HCT116 (cell line): ENCODE measurements around the gene PARVB. TPM values are rescaled to one million over a fixed set of nuclear protein-coding genes. Genes with fewer than 3 reads are reported as not detected.

Source experiments
- ATAC-seq: fragments of 200-7000 bp; cut with Tn5 transposase; 2 replicates; pipeline ENCODE4 v1.9.1; 2020; ENCODE audit warnings: mild to moderate bottlenecking, moderate library complexity
- BruUV-seq: library from RNA; stranded (reverse); fragments of 400-500 nt; replicated peaks from 2 replicates; lab custom pipeline; 2021; lab: Mats Ljungman, UMichigan
- CTCF ChIA-PET: fragments of 300-600 bp; sonication (Branson Sonifier 250); formaldehyde crosslinking; loops from one replicate; lab custom pipeline; 2021; ENCODE audit warnings: antibody characterized with exemption; lab: Charles Lee
- POLR2A ChIA-PET: fragments of 300-600, 350-600 bp; sonication (Branson Sonifier 250); formaldehyde crosslinking; loops from one replicate; lab custom pipeline; 2021; ENCODE audit warnings: antibody characterized with exemption; lab: Charles Lee
- RAD21 ChIA-PET, 2 experiments: fragments of 300-600 bp; sonication (Branson Sonifier 250); formaldehyde crosslinking; loops; one replicate each; lab custom pipeline; 2023; ENCODE audit warnings: low total read pairs in 2 of 2; ENCODE audit not compliant: uncharacterized antibody in 2 of 2, unreplicated experiment in 2 of 2, low non-redundant PET in 1 of 2; lab: Charles Lee
- DNase-seq: peaks from one replicate; pipeline ENCODE4 v3.0.0-alpha.2; 2010; ENCODE audit warnings: low read depth, low spot score
- H2AFZ ChIP-seq: fragments of 200-600 bp; shearing (Covaris generic), sonication (generic); 2 replicates; pipeline ENCODE4 v1.6.1; 2017; ENCODE audit warnings: low read depth, mixed run types, mixed read lengths, antibody characterized with exemption, low read length; ENCODE audit not compliant: poor library complexity, severe bottlenecking
- H3K27ac ChIP-seq: 2 replicates; pipeline ENCODE4 v1.5.1; 2012; ENCODE audit warnings: low read depth, low read length
- H3K27me3 ChIP-seq: fragments of 200-600 bp; sonication (generic); 2 replicates; pipeline ENCODE4 v1.6.1; 2016; ENCODE audit warnings: mixed run types, low read length, mixed read lengths; ENCODE audit not compliant: insufficient read depth
- H3K36me3 ChIP-seq, 2 experiments: fragments of 200-500 bp in 1 of 2; fragments of 200-600 bp in 1 of 2; sonication (Bioruptor generic) in 1 of 2; sonication (generic) in 1 of 2; 2 replicates each; pipeline versions ENCODE4 v1.5.1 to v1.6.1; 2014 to 2016; ENCODE audit warnings: low read length in 2 of 2, inconsistent platforms in 1 of 2, mixed read lengths in 1 of 2, mixed run types in 1 of 2; ENCODE audit not compliant: insufficient read depth in 2 of 2, control insufficient read depth in 1 of 2
- H3K4me1 ChIP-seq, 2 experiments: fragments of 200-600 bp in 1 of 2; sonication (generic) in 1 of 2; 2 replicates each; pipeline versions ENCODE4 v1.5.1 to v1.6.1; 2012 to 2017; ENCODE audit warnings: low read length in 2 of 2, inconsistent platforms in 1 of 2, mild to moderate bottlenecking in 1 of 2, mixed read lengths in 1 of 2, mixed run types in 1 of 2, moderate library complexity in 1 of 2; ENCODE audit not compliant: insufficient read depth in 2 of 2, control insufficient read depth in 1 of 2
- H3K4me2 ChIP-seq: fragments of 200-600 bp; sonication (generic); 2 replicates; pipeline ENCODE4 v1.6.1; 2017; ENCODE audit warnings: mixed run types, low read length, mixed read lengths
- H3K4me3 ChIP-seq, 2 experiments: fragments of 200-600 bp in 1 of 2; sonication (generic) in 1 of 2; replicated peaks in 1 of 2; 2 replicates each; pipeline ENCODE4 v1.5.1; 2011 to 2016; ENCODE audit warnings: low read length in 2 of 2, control low read depth in 1 of 2, low read depth in 1 of 2, mild to moderate bottlenecking in 1 of 2, mixed read lengths in 1 of 2, mixed run types in 1 of 2
- H3K79me2 ChIP-seq: fragments of 200-600 bp; sonication (generic); 2 replicates; pipeline ENCODE4 v1.6.1; 2017; ENCODE audit warnings: mild to moderate bottlenecking, mixed run types, low read length, moderate library complexity, mixed read lengths; ENCODE audit not compliant: insufficient read depth
- H3K9ac ChIP-seq: fragments of 200-600 bp; sonication (generic); 2 replicates; pipeline ENCODE4 v1.6.1; 2016; ENCODE audit warnings: low read length, mixed read lengths
- H3K9me2 ChIP-seq: fragments of 200-600 bp; sonication (generic), shearing (Covaris generic); 2 replicates; pipeline ENCODE4 v1.6.1; 2017; ENCODE audit warnings: mixed run types, mild to moderate bottlenecking, moderate library complexity; ENCODE audit not compliant: insufficient read depth
- H3K9me3 ChIP-seq, 2 experiments: fragments of 200-500 bp in 1 of 2; fragments of 200-600 bp in 1 of 2; sonication (Bioruptor generic) in 1 of 2; sonication (generic) in 1 of 2; 2 replicates each; pipeline ENCODE4 v1.6.1; 2014 to 2017; ENCODE audit warnings: low read length in 2 of 2, mixed read lengths in 2 of 2, inconsistent platforms in 1 of 2, low read depth in 1 of 2, mild to moderate bottlenecking in 1 of 2, mixed run types in 1 of 2, moderate library complexity in 1 of 2; ENCODE audit not compliant: control insufficient read depth in 1 of 2, insufficient read depth in 1 of 2
- H4K20me1 ChIP-seq: fragments of 200-600 bp; sonication (generic), shearing (Covaris generic); 2 replicates; pipeline ENCODE4 v1.6.1; 2017; ENCODE audit warnings: mixed run types, mild to moderate bottlenecking, moderate library complexity; ENCODE audit not compliant: insufficient read depth
- CBX3 ChIP-seq: IDR thresholded peaks from 2 replicates; pipeline ENCODE4 v1.6.1; 2012; ENCODE audit warnings: low read depth
- ELF1 ChIP-seq: IDR thresholded peaks from 2 replicates; pipeline ENCODE4 v1.6.1; 2012; ENCODE audit warnings: low read depth, borderline replicate concordance
- EZH2 ChIP-seq: fragments of 200-600 bp; sonication (generic); IDR thresholded peaks from 2 replicates; pipeline ENCODE4 v1.6.1; 2017; ENCODE audit warnings: antibody characterized with exemption, mixed run types
- FOSL1 ChIP-seq: IDR thresholded peaks from 2 replicates; pipeline ENCODE4 v1.6.1; 2012; ENCODE audit warnings: low read depth
- POLR2A ChIP-seq: IDR thresholded peaks from 2 replicates; pipeline ENCODE4 v1.7.0; 2011; ENCODE audit warnings: borderline replicate concordance; ENCODE audit not compliant: insufficient read depth, insufficient read length; ENCODE audit errors: extremely low read depth
- RAD21 ChIP-seq: IDR thresholded peaks from 2 replicates; pipeline ENCODE4 v1.6.1; 2012; ENCODE audit warnings: low read depth, mild to moderate bottlenecking
- SIN3A ChIP-seq: IDR thresholded peaks from 2 replicates; pipeline ENCODE4 v1.6.1; 2012; ENCODE audit warnings: low read depth
- TCF7L2 ChIP-seq: IDR thresholded peaks from 2 replicates; pipeline ENCODE4 v1.7.0; 2011; ENCODE audit warnings: borderline replicate concordance, inconsistent platforms; ENCODE audit not compliant: insufficient read depth, insufficient read length; ENCODE audit errors: extremely low read depth
- YY1 ChIP-seq: IDR thresholded peaks from 2 replicates; pipeline ENCODE4 v1.6.1; 2011; ENCODE audit warnings: low read length, low read depth, moderate library complexity, mild to moderate bottlenecking; ENCODE audit not compliant: insufficient replicate concordance; ENCODE audit errors: extremely low read depth
- intact Hi-C: fragments of 100-400 bp; cut with micrococcal nuclease; formaldehyde crosslinking; loops from 2 replicates; pipeline ENCODE4 v1.10.0; 2022
- total RNA-seq: library from RNA; stranded (reverse); gene quantifications from one replicate; pipeline ENCODE4 v1.2.1, GENCODE V29; 2021; ENCODE audit not compliant: unreplicated experiment
- TF ChIP-seq, protein P1 (sequence below), 3 experiments: fragments of 200-600 bp in 1 of 3; sonication (generic) in 1 of 3; IDR thresholded peaks in 2 of 3; conservative IDR thresholded peaks in 1 of 3; 2 replicates each; pipeline ENCODE4 v1.5.1; 2012 to 2017; ENCODE audit warnings: low read depth in 2 of 3, low read length in 2 of 3, antibody characterized with exemption in 1 of 3, borderline replicate concordance in 1 of 3, control low read depth in 1 of 3, mild to moderate bottlenecking in 1 of 3, mixed read lengths in 1 of 3, mixed run types in 1 of 3, moderate library complexity in 1 of 3; ENCODE audit not compliant: insufficient read depth in 1 of 3
- TF ChIP-seq, protein P2 (sequence below): IDR thresholded peaks from 2 replicates; pipeline ENCODE4 v1.6.1; 2012; ENCODE audit warnings: low read depth

Gene PARVB
- total RNA-seq, 1 experiment from 2014 or later, result 21.4 TPM

DNA sequence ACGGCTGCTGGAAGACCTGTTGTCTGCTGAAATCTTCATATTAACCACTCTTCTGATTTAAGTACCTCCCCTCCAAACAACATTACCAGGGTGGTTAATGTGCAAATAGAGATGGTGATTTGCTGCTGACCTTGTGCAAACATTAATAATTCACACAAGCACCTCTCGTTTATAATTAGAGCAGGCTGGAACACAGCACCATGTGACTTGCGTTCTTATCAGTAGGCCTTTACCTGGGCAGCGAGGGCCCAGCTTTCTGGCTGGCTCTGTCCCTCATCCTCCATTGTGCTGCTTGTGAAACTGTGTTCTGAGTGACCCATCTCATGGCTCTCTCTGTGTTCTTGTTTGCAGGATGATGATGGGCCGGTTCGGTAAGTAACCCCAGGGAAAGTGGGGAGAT, 115.7 kb downstream of the PARVB start:
- ChIA-PET RAD21 (no interaction called here), CTCF (no interaction called here), POLR2A (no interaction called here)
- Histone ChIP-seq H3K4me1 (peaks cover 0 to 12% of the 10 kb centered on the region in 2 experiments; a peak in 2 of 4 replicates), H3K9me3 (no peaks in the 10 kb centered on the region), H3K4me3 (no peak overlapping the region), H3K79me2 (no peaks in the 10 kb centered on the region), H3K27ac (no peak overlapping the region), H4K20me1 (no peaks in the 10 kb centered on the region), H3K9ac (no peak overlapping the region), H3K9me2 (no peaks in the 10 kb centered on the region), H3K4me2 (no peak overlapping the region), H2AFZ (no peak overlapping the region), H3K27me3 (no peaks in the 10 kb centered on the region), H3K36me3 (no peaks in the 10 kb centered on the region)
- no peak for ATAC-seq
- intact Hi-C loops, result no loop called here
- BruUV-seq, result no TSS peak
- DNase-seq, result no peak
- TF ChIP-seq ELF1 (no peak), TCF7L2 (no peak), FOSL1 (no peak), RAD21 (no peak), SIN3A (no peak), CBX3 (no peak)
- TF ChIP-seq, protein P1, sequence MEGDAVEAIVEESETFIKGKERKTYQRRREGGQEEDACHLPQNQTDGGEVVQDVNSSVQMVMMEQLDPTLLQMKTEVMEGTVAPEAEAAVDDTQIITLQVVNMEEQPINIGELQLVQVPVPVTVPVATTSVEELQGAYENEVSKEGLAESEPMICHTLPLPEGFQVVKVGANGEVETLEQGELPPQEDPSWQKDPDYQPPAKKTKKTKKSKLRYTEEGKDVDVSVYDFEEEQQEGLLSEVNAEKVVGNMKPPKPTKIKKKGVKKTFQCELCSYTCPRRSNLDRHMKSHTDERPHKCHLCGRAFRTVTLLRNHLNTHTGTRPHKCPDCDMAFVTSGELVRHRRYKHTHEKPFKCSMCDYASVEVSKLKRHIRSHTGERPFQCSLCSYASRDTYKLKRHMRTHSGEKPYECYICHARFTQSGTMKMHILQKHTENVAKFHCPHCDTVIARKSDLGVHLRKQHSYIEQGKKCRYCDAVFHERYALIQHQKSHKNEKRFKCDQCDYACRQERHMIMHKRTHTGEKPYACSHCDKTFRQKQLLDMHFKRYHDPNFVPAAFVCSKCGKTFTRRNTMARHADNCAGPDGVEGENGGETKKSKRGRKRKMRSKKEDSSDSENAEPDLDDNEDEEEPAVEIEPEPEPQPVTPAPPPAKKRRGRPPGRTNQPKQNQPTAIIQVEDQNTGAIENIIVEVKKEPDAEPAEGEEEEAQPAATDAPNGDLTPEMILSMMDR (IDR thresholded peaks at IDR 0.05 in 2 of 3, conservative IDR thresholded peaks at IDR 0.05 in 1 of 3; ENCODE audit: borderline replicate concordance in 1 of 3, insufficient read depth in 1 of 3, low read depth in 2 of 3, low read length in 2 of 3), result no peak

DNA sequence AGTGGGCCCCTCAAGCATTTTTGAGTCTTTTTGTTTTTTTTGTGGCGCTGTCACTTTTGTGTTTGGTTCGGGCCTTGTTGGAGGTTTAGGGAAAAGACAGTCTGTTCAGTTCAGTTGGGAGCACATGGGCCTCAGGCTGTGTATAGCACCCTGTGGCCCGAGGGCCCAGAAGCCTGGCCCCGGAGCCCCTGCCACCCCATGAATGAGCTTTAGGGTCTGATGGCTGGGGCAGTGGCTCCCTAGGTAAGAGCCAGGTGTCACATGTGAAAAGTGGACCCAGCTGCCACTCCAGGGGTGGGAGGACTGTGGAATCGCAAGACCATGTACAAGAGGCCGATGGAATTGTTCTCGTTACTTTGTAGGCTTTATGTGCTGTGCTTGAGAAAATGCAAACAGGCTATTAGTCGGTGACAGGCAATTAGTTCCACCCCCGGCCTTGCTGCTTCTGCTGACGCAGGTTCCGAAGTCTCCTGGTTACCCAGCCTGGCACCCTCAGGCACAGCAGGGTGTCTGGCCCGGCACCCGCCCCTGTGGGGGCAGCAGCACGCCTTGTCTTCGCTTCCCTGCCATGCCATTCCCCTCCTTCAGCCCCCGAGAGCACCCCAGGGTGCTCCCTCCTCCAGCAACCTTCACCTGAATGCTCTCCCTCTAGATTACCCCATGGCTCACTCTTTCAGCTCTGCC, 118.5 kb downstream of the PARVB start:
- Histone ChIP-seq H3K4me1 (peaks cover 0 to 7% of the 10 kb centered on the region in 2 experiments; a peak in 2 of 4 replicates), H3K27me3 (no peaks in the 10 kb centered on the region), H3K4me3 (no peak overlapping the region), H2AFZ (no peak overlapping the region), H4K20me1 (no peaks in the 10 kb centered on the region), H3K79me2 (no peaks in the 10 kb centered on the region), H3K36me3 (no peaks in the 10 kb centered on the region), H3K9me3 (no peaks in the 10 kb centered on the region), H3K9ac (no peak overlapping the region), H3K9me2 (no peaks in the 10 kb centered on the region), H3K4me2 (no peak overlapping the region), H3K27ac (no peak overlapping the region)
- DNase-seq (no peak), ATAC-seq (no peak)
- ChIA-PET POLR2A (no interaction called here), CTCF (no interaction called here), RAD21 (no interaction called here)
- intact Hi-C loops, result no loop called here
- no TSS peak for BruUV-seq
- TF ChIP-seq YY1 (no peak), CBX3 (no peak), EZH2 (no peak), POLR2A (no peak)
- TF ChIP-seq, protein P1 (IDR thresholded peaks at IDR 0.05 in 2 of 3, conservative IDR thresholded peaks at IDR 0.05 in 1 of 3; ENCODE audit: borderline replicate concordance in 1 of 3, insufficient read depth in 1 of 3, low read depth in 2 of 3, low read length in 2 of 3), result no peak
- TF ChIP-seq, protein P2, sequence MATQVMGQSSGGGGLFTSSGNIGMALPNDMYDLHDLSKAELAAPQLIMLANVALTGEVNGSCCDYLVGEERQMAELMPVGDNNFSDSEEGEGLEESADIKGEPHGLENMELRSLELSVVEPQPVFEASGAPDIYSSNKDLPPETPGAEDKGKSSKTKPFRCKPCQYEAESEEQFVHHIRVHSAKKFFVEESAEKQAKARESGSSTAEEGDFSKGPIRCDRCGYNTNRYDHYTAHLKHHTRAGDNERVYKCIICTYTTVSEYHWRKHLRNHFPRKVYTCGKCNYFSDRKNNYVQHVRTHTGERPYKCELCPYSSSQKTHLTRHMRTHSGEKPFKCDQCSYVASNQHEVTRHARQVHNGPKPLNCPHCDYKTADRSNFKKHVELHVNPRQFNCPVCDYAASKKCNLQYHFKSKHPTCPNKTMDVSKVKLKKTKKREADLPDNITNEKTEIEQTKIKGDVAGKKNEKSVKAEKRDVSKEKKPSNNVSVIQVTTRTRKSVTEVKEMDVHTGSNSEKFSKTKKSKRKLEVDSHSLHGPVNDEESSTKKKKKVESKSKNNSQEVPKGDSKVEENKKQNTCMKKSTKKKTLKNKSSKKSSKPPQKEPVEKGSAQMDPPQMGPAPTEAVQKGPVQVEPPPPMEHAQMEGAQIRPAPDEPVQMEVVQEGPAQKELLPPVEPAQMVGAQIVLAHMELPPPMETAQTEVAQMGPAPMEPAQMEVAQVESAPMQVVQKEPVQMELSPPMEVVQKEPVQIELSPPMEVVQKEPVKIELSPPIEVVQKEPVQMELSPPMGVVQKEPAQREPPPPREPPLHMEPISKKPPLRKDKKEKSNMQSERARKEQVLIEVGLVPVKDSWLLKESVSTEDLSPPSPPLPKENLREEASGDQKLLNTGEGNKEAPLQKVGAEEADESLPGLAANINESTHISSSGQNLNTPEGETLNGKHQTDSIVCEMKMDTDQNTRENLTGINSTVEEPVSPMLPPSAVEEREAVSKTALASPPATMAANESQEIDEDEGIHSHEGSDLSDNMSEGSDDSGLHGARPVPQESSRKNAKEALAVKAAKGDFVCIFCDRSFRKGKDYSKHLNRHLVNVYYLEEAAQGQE, result no peak
